Breast epithelium (tissue), 4 donors: ENCODE data around the gene ZNF341. TPM values are rescaled to one million over a fixed set of nuclear protein-coding genes. Genes with fewer than 3 reads are reported as not detected.
A peak's percentile ranks its signal among the peaks of the same experiment; 100 is the strongest.

Experiments
- DNase-seq, 2 donors: peaks; one replicate each; pipeline ENCODE4 v3.0.0-alpha.2; 2019; ENCODE audit warnings: low spot score in 2 of 2
- H3K27ac ChIP-seq, 2 donors: fragments of 200-600 bp; sonication (generic) in 1 of 2; one replicate each; pipeline ENCODE4 v1.5.1; 2016 to 2019; ENCODE audit warnings: mild to moderate bottlenecking in 1 of 2
- H3K27me3 ChIP-seq, 2 donors: fragments of 200-600 bp; sonication (generic) in 1 of 2; one replicate each; pipeline versions ENCODE4 v1.5.1 to v1.6.0; 2017 to 2019; ENCODE audit warnings: control low read depth in 1 of 2, mild to moderate bottlenecking in 1 of 2
- H3K36me3 ChIP-seq: fragments of 200-600 bp; one replicate; pipeline ENCODE4 v1.5.1; 2019
- H3K4me1 ChIP-seq, 2 donors: fragments of 200-600 bp; sonication (generic); one replicate each; pipeline ENCODE4 v1.5.1; 2016 to 2019; ENCODE audit warnings: control low read depth in 1 of 2
- H3K4me3 ChIP-seq, 3 donors: fragments of 200-600 bp; sonication (generic); 1 replicate in 2 of 3; 2 replicates in 1 of 3; pipeline ENCODE4 v1.5.1; 2016 to 2019; ENCODE audit warnings: mild to moderate bottlenecking in 3 of 3, moderate library complexity in 2 of 3
- H3K9me3 ChIP-seq, 2 donors: fragments of 200-600 bp; sonication (generic) in 1 of 2; one replicate each; pipeline ENCODE4 v1.5.1; 2016 to 2019; ENCODE audit warnings: control low read depth in 1 of 2
- POLR2A ChIP-seq: fragments of 450-650 bp; IDR thresholded peaks from one replicate; pipeline ENCODE4 v1.6.1; 2016; ENCODE audit warnings: antibody characterized with exemption, mild to moderate bottlenecking, moderate library complexity
- POLR2AphosphoS5 ChIP-seq, 3 donors: sonication (generic); formaldehyde crosslinking; IDR thresholded peaks; one replicate each; pipeline ENCODE4 v1.6.1; 2017; ENCODE audit warnings: antibody characterized with exemption in 3 of 3
- intact Hi-C: fragments of 100-400 bp; cut with DNase I; formaldehyde crosslinking; loops from one replicate; pipeline ENCODE4 v1.15.1; 2023; ENCODE audit warnings: low total_unique reads
- total RNA-seq, 3 donors: library from RNA; depleted of rRNA; stranded (reverse); fragments of >200 nt; gene quantifications; one replicate each; pipeline ENCODE4 v1.1.0, GENCODE V29; 2016
- TF ChIP-seq, protein P1 (sequence below), 3 donors: fragments of 450-650 bp; IDR thresholded peaks; one replicate each; pipeline ENCODE4 v1.5.1; 2016 to 2017; ENCODE audit warnings: antibody characterized with exemption in 3 of 3, mild to moderate bottlenecking in 3 of 3, moderate library complexity in 3 of 3

Gene ZNF341
- total RNA-seq, 3 donors from 2014 or later: 1.8 to 3.3 (median 2.5) TPM

DNA sequence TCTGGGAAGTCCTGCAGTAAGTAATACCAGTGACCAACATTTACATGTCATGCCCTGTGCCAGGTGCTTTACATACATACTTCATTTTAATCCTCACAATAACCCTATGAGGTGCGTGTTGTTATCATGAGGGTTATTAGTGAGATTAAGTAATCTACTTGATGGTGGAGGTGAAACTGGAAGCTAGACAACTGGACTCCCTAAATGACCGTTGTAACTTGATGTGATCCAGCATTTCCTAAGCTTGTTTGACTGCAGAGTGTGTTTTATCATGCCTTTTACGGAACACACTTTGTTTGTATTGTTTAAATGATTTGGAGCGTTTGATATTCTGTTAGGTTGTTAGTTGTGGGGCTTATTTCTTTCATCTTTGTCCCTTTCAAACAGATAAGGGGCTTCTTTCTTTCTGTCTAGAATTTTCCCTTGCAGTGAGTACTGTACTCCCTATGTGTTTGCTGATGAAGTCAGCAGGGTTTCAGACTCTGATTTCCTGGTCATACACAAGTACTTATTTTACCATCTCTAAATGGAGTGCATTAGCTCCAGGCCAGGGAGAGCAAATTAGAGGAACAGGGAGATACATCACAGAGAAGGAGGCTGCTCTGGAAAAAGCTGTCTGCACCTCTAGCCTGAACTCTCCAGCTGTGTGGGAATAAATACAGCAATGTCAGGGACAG, 109.1 kb downstream of the ZNF341 start:
- no peaks in the 10 kb centered on the region for H3K36me3 ChIP-seq
- no peak for TF ChIP-seq POLR2A
- TF ChIP-seq POLR2AphosphoS5 (IDR thresholded peaks at IDR 0.05): no peak
- TF ChIP-seq, protein P1, sequence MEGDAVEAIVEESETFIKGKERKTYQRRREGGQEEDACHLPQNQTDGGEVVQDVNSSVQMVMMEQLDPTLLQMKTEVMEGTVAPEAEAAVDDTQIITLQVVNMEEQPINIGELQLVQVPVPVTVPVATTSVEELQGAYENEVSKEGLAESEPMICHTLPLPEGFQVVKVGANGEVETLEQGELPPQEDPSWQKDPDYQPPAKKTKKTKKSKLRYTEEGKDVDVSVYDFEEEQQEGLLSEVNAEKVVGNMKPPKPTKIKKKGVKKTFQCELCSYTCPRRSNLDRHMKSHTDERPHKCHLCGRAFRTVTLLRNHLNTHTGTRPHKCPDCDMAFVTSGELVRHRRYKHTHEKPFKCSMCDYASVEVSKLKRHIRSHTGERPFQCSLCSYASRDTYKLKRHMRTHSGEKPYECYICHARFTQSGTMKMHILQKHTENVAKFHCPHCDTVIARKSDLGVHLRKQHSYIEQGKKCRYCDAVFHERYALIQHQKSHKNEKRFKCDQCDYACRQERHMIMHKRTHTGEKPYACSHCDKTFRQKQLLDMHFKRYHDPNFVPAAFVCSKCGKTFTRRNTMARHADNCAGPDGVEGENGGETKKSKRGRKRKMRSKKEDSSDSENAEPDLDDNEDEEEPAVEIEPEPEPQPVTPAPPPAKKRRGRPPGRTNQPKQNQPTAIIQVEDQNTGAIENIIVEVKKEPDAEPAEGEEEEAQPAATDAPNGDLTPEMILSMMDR (IDR thresholded peaks at IDR 0.05): no peak
- no peaks in the 10 kb centered on the region for H3K9me3 ChIP-seq
- DNase-seq: no peak
- peaks cover 0 to 25% of the 10 kb centered on the region in 2 donors for H3K4me1 ChIP-seq
- no peaks in the 10 kb centered on the region for H3K27me3 ChIP-seq
- H3K27ac ChIP-seq: no peak overlapping the region
- intact Hi-C loops: no loop called here
- no peak overlapping the region for H3K4me3 ChIP-seq

DNA sequence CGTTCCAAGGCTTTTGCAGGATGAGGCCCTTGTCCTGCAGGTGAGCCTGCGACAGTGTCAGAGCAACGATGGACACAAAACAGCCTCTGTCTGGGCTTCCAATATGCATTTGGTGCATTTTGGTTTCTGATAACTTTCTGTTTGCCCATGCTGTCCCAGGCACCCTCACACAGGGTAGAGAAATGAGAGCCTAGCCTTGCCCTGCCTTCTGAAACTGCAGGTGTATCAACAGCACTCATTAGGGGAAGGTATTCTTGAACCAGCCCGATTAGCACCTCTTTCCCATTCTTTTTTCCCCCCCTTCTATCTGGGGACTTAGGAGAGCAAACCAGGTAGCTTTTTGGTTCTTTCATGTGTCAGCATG, 109.6 kb downstream of the ZNF341 start:
- H3K27me3 ChIP-seq: no peaks in the 10 kb centered on the region
- intact Hi-C loops: no loop called here
- DNase-seq: peak in 1 of 2 donors; percentile 10
- no peaks in the 10 kb centered on the region for H3K9me3 ChIP-seq
- no peak overlapping the region for H3K27ac ChIP-seq
- no peak overlapping the region for H3K4me3 ChIP-seq
- H3K4me1 ChIP-seq: peaks cover 0 to 25% of the 10 kb centered on the region in 2 donors
- no peaks in the 10 kb centered on the region for H3K36me3 ChIP-seq
- TF ChIP-seq, protein P1 (IDR thresholded peaks at IDR 0.05): no peak
- TF ChIP-seq POLR2A (no peak), POLR2AphosphoS5 (IDR thresholded peaks at IDR 0.05) (no peak)

Other genes starting within 250 kb of the ZNF341 start
- 10 to 100 TPM; 10.9 to 20.9 (median 17.0) TPM for gene CBFA2T2, start 241.9 kb upstream of the ZNF341 start, total RNA-seq
- under 1 TPM; 0.16 to 0.33 (median 0.29) TPM for gene C20orf144, start 69.7 kb upstream of the ZNF341 start, total RNA-seq
- 1 to 10 TPM; 1.4 to 3.4 (median 2.6) TPM for gene ACTL10, start 65.1 kb upstream of the ZNF341 start, total RNA-seq
- 10 to 100 TPM; 23.4 to 37.3 (median 28.5) TPM for gene NECAB3, start 57.6 kb upstream of the ZNF341 start, total RNA-seq
- gene E2F1, start 45.6 kb upstream of the ZNF341 start, total RNA-seq: 1 to 10 TPM in 1 of 3 donors, under 1 TPM in 2; 0.33 to 2.2 (median 0.88) TPM
- 10 to 100 TPM in 1 of 3 donors, 1 to 10 TPM in 2; 7.9 to 14.3 (median 9.1) TPM for gene PXMP4, start 11.7 kb upstream of the ZNF341 start, total RNA-seq
- gene CHMP4B, start 79.4 kb downstream of the ZNF341 start, total RNA-seq: 100 to 1,000 TPM in 1 of 3 donors, 10 to 100 TPM in 2; 76.4 to 106 (median 95.4) TPM